Activated CD8-positive, alpha-beta memory T cell treated with anti-CD3 and anti-CD28 coated beads for 4 hours (primary cell): Measurements from ENCODE around the gene NAT8.
"Not testable (repeated sequence)": the region's sequence is repeated elsewhere in the genome, so short reads cannot be mapped to it uniquely, and the experiment has no call there.

Source experiments
- DNase-seq, 2 donors: peaks; one replicate each; pipeline ENCODE4 v3.0.0-alpha.2; 2020; ENCODE audit warnings: low read depth in 2 of 2

Gene NAT8

GRCh38 chr2:73636977-73637376, 5.2 kb downstream of the NAT8 start:
- DNase-seq = not testable (repeated sequence)

GRCh38 chr2:73630662-73631266, 11.5 kb downstream of the NAT8 start:
- DNase-seq = not testable (repeated sequence)

- DNase-seq = not testable (repeated sequence)
These were observed 13.7 kb downstream of the NAT8 start for GRCh38 chr2:73628493-73628892.

- DNase-seq = not testable (repeated sequence)
These were observed 16.0 kb downstream of the NAT8 start for GRCh38 chr2:73626237-73626636.

GRCh38 chr2:73624625-73625024, 17.6 kb downstream of the NAT8 start:
- not testable (repeated sequence) for DNase-seq

GRCh38 chr2:73624036-73624435, 18.2 kb downstream of the NAT8 start:
- DNase-seq = not testable (repeated sequence)

GRCh38 chr2:73619925-73620324, 22.3 kb downstream of the NAT8 start:
- not testable (repeated sequence) for DNase-seq

- no peak for DNase-seq
These were observed 27.2 kb downstream of the NAT8 start for GRCh38 chr2:73614997-73615396.

GRCh38 chr2:73614105-73614504, 28.1 kb downstream of the NAT8 start:
- DNase-seq = no peak

GRCh38 chr2:73611867-73612266, 30.4 kb downstream of the NAT8 start:
- DNase-seq = no peak

GRCh38 chr2:73611193-73611592, 31.0 kb downstream of the NAT8 start:
- no peak for DNase-seq

- DNase-seq = no peak
These were observed 32.1 kb downstream of the NAT8 start for GRCh38 chr2:73610111-73610510.

GRCh38 chr2:73604589-73604988, 37.6 kb downstream of the NAT8 start:
- DNase-seq = not testable (repeated sequence)

- not testable (repeated sequence) for DNase-seq
These were observed 39.1 kb downstream of the NAT8 start for GRCh38 chr2:73603099-73603588.

- DNase-seq = no peak
These were observed 40.4 kb downstream of the NAT8 start for GRCh38 chr2:73601780-73602179.

- DNase-seq = no peak
These were observed 48.0 kb downstream of the NAT8 start for GRCh38 chr2:73594251-73594650.

- no peak for DNase-seq
These were observed 48.5 kb downstream of the NAT8 start for GRCh38 chr2:73593680-73594079.
